H4 (cell line): Measurements from ENCODE around the gene POMT1. TPM values are rescaled to one million over a fixed set of nuclear protein-coding genes. Genes with fewer than 3 reads are reported as not detected.

ENCODE experiments used
- DNase-seq: peaks from one replicate; pipeline ENCODE4 v3.0.0-alpha.2; 2015; ENCODE audit warnings: low spot score
- total RNA-seq: library from RNA; depleted of rRNA; stranded (reverse); fragments of >200 nt; shearing (Covaris generic); gene quantifications from 2 replicates; pipeline ENCODE4 v1.2.3, GENCODE V29; 2014; rRNA removed

POMT1 gene
- total RNA-seq, 1 experiment from 2014 or later = 10.5 TPM

DNA sequence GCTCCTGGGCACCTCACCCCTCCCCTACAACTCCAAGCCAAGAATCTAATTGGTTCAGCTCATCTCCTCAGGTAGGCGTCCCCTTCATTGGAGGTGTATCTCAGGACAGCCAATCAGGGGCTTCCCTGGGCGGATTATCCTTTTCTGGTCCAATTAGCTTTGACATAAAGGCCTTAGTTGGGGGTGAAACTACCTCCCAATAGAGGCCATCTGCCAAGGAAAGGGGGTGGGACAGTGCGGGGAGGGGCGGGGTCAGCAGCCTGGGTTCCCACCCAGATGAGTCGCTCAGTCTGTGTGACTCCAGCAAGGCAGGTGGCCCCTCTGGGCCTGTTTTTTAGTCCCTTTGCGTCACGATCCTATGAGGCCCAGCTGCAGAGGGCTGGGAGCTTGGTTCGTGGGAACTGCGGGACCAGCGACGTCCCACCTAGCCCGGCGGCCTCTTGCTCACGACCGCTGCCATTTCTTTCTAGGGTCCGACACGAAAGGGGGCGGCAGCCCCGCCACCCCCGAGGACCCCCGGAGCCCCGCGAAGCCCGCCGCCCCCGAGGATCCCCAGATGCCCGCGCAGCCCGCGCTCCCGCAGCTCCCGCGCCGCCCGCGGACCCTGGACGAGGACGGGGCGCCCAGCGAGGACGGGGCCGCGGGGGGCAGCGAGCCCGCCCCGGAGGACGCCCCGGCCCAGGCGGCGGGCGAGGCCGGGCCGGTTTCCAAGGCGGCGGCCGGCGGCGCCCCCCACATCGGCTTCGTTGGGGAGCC is 51.5 kb downstream of the POMT1 start:
- DNase-seq = no peak

DNA sequence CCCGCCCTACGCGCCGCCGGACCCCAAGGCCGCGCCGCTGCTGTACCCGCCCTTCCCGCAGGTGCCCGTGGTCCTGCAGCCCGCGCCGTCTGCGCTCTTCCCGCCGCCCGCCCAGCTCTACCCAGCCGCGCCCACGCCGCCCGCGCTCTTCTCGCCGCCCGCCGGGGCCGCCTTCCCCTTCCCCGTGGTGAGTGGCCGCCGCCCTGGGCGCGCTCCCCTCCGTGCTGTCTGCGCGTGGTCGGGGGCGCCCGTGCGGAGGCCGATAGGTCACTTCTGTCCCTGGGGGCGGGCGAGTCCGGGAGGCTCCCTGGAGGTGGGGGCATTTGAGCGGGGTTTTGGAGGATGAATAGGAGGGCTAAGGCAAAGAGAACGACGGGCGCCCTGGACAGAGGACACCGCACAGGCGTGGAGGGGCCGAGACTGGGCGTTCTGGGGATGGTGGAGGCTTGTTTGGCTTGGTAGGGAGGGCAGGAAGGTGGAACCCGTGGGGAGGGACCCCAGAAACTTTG is 52.2 kb downstream of the POMT1 start:
- no peak for DNase-seq

DNA sequence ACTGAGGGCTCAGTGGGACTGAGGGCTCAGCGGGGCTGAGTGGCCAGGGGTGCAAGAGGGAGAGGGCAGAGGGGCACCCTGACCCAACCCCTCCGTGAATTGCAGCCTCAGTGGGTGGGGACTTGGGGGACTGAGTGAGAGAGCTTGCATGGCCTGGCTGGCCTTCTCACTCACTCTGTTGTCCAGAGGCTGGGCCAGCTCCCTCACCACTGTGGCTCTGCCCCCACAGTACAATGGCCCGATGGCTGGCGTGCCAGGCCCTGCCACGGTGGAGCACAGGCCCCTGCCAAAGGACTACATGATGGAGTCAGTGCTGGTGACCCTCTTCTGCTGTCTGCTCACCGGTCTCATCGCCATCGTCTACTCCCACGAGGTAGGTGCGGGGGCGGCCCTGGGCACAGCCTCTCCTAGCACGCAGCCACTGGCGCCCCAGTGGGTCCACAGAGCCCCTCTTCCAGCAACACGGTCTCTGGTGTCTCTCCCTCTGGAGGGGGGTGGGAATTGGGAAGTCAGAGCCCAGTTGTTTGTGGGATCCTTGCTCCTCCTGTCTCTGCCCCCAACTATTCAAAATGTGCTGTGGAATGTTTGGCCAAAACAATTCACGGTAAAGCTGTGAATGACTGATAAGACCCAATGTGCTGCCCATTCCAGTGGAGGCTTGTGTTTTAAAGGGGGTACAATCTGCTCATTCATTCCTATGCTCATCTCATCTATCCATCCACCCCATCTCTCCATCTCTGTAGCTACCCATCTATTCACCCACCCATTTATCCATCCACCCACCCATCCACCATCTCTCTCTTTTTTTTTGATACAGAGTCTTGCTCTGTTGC is 53.3 kb downstream of the POMT1 start:
- no peak for DNase-seq

DNA sequence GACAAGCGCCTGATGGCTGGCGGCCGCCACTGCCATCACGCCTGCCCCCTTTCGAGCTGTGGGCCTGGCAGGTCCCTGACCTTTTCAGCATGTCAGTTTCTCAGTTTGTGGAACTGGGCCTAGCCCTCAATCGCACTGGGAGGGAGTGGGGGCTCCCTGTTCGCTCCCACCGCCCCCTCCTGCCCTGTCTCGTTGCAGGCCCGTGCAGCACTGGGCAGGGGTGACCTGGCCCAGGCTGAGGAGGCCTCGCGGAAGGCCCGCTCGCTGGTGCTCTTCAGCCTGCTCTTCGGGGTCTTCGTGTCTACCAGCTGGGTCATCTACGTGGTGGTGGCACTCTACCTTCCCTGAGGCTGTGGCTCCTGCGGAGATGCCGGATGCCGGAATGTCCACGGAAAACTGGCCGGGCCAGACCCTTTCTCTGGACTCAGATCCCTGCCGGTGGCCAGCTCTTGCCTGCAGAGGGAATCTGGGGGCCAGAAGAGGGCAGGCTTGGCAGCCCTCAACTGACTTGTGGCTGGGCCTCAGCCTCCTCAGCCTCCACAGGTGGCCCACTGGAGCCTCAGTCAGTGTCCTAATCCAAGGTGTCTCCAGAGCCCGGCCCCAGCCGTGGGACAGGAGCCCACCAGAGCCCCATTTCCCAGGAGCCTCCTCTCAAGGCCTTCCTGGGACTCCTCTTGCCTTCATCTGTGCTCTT is 55.3 kb downstream of the POMT1 start:
- no peak for DNase-seq

DNA sequence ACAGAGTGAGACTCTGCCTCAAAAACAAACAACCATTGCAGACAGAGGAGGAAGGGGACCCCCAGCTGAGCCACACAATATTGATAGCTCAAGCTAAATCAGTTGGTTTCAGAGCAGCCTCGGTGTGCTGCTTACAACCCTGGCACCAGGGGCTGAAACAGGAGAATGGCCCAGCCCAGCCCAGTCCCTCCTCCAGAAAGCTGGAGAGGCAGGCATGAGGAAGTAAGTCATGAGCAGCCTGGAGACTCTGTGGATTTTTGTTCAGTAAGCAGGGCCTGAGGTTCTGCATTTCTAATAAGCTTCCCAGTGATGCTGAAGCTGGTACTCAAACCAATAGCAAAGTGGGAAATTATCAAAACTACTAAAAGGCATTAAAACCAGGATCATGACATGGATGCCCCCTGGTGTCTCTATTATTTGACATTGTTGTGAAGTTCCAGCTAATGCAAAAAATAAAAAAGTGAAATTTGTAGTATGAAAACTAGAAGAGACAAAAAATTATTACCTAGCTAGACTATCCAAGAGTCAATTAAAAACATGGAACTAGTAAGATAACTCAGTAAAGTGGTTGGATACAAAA is 56.8 kb downstream of the POMT1 start:
- DNase-seq = no peak

DNA sequence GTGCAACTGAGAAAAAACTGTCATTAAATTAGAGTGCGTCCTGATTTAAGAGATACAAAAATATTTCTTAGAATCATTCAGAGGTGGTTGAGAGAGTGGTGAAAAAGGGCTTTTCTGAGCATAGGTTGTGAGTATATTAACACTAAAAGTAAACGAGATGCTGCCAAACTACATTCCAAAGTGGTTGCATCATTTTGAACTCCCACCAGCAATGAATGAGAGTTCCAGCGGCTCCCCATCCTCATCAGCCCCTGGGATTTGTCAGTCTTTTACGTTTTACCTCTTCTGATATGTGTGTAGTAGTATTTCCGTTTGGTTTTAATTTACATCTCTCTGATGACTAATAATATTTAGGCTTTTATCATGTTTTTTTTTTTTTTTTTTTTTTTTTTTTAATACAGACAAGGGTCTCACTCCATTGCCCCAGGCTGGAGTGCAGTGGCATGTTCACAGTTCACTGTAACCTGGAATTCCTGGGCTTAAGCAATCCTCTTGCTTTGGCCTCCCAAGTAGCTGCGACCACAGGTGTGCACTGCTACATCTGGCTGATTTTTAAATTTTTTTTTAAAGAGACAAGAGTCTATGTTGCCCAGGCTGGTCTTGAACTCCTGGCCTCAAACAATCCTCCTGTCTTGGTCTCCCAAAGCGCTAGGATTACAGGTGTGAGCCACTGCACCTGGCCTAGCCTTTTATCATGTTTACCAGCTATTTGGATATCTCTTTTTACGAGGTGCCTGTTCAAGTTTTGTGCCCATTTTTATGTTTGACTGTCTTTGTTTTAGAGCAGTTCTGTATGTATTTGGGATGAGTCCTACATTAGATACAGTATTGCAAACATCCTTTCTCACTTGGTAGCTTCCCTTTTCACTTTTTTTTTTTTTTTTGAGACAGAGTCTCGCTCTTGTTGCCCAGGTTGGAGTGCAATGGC is 59.6 kb downstream of the POMT1 start:
- DNase-seq = no peak

DNA sequence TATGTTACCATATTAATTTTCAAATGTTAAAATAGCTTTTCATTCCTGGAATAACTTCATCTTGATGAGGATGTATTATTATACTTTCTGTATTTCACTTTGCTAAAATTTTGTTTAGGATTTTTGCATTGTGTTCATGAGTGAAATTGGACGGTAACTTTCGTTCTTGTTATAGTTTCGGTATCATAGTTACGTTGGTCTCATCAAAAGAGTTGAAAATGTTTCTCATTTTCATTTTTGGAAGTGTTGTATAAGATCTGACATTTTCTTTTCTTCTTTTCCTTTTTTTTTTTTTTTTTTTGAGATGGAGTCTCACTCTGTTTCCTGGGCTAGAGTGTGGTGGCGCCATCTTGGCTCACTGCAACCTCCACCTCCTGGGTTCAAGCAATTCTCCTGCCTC is 62.7 kb downstream of the POMT1 start:
- no peak for DNase-seq

DNA sequence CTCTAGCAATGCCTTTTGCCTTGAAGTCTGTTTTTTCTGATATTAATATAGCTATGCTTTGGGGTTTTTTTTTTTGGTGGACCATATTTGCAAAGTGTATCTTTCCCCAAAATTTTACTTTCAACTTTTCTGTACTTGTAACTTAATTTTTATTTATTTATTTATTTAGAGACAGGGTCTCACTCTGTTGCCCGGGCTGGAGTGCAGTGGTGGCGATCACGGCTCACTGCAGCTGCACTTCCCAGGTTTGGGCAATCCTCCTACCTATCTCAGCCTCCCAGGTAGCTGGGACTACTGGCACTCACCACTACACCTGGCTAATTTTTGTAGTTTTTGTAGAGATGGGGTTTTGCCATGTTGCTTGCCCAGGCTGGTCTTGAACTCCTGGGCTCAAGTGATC is 63.4 kb downstream of the POMT1 start:
- no peak for DNase-seq

DNA sequence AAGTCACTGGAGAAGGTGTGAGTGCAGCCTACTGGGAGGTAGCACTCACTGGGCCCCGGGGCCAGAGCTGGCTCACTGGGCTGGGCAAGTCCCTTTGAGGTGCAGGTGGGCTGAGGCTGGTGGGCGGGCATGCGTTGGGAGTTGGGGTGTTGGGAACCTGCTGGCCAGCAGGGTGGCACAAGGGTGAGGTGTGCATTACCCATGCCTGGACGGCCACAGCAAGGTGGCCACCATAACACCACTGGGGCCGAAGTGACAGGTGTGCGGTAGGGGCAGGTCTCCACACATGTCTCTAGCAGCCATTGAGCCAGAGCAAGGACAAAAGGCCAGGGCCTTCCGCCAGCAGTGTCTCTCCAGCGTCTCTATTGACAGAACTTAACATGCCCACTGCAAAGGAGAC is 65.2 kb downstream of the POMT1 start:
- DNase-seq = peak; percentile 1

Other genes starting within 250 kb of the POMT1 start
- 0.29 and 0.87 TPM in 2 replicates for gene FAM78A, start 226.4 kb upstream of the POMT1 start, total RNA-seq
- gene PLPP7, start 213.2 kb upstream of the POMT1 start, total RNA-seq = 0.19 TPM in 1 of 2 replicates, not detected in the other
- 26.2 and 33.1 TPM in 2 replicates for gene PRRC2B, start 108.8 kb upstream of the POMT1 start, total RNA-seq
- 20.3 and 21.3 TPM in 2 replicates for gene UCK1, start 28.3 kb downstream of the POMT1 start, total RNA-seq
- gene PRRT1B, start 42.6 kb downstream of the POMT1 start, total RNA-seq = not detected in 2 replicates
- 7.5 and 9.7 TPM in 2 replicates for gene RAPGEF1, start 237.2 kb downstream of the POMT1 start, total RNA-seq